CD4-positive, alpha-beta T cell (primary cell): ENCODE measurements around the gene MAP3K14. TPM values are rescaled to one million over a fixed set of nuclear protein-coding genes. Genes with fewer than 3 reads are reported as not detected.

Source experiments
- ATAC-seq: fragments of 200-7000 bp; cut with Tn5 transposase; one replicate; pipeline ENCODE4 v1.10.0; 2022; ENCODE audit warnings: mild to moderate bottlenecking; ENCODE audit not compliant: poor library complexity
- CTCF ChIA-PET: fragments of 350-600 bp; sonication (Branson Sonifier 250); formaldehyde crosslinking; loops from one replicate; lab custom pipeline; 2021; ENCODE audit warnings: antibody characterized with exemption, inconsistent platforms; lab: Charles Lee
- POLR2A ChIA-PET: fragments of 350-600 bp; sonication (Branson Sonifier 250); formaldehyde crosslinking; loops from one replicate; lab custom pipeline; 2021; ENCODE audit warnings: antibody characterized with exemption, inconsistent platforms; lab: Charles Lee
- DNase-seq, 14 experiments: peaks; one replicate each; pipeline ENCODE4 v3.0.0-alpha.2; 2013 to 2020; ENCODE audit warnings: mixed read lengths in 2 of 14
- H3K27ac ChIP-seq, 2 donors: one replicate each; pipeline versions ENCODE4 v1.5.1 to v1.7.0; 2013; ENCODE audit warnings: low read length in 2 of 2, low read depth in 1 of 2, mild to moderate bottlenecking in 1 of 2
- H3K27me3 ChIP-seq, 2 experiments: 1 replicate in 1 of 2; 2 replicates in 1 of 2; pipeline versions ENCODE4 v1.6.1 to v1.7.0; 2013; ENCODE audit warnings: low read length in 2 of 2, control low read depth in 1 of 2, mild to moderate bottlenecking in 1 of 2, moderate library complexity in 1 of 2; ENCODE audit not compliant: insufficient read depth in 2 of 2, control insufficient read depth in 1 of 2
- H3K36me3 ChIP-seq: one replicate; pipeline ENCODE4 v1.6.1; 2013; ENCODE audit warnings: low read length, control low read depth; ENCODE audit not compliant: insufficient read depth
- H3K4me1 ChIP-seq: one replicate; pipeline ENCODE4 v1.6.1; 2013; ENCODE audit warnings: low read length, control low read depth; ENCODE audit not compliant: insufficient read depth
- H3K4me3 ChIP-seq: one replicate; pipeline ENCODE4 v1.5.1; 2013; ENCODE audit warnings: mild to moderate bottlenecking, low read length, moderate library complexity
- H3K9me3 ChIP-seq, 2 experiments: 1 replicate in 1 of 2; 2 replicates in 1 of 2; pipeline versions ENCODE4 v1.6.1 to v1.7.0; 2013; ENCODE audit warnings: low read length in 2 of 2, mild to moderate bottlenecking in 2 of 2, control low read depth in 1 of 2, moderate library complexity in 1 of 2; ENCODE audit not compliant: control insufficient read depth in 1 of 2, insufficient read depth in 1 of 2
- H3K27ac Mint-ChIP-seq: one replicate; pipeline ENCODE4 v1.8.0; 2020; ENCODE audit warnings: mixed read lengths
- H3K27me3 Mint-ChIP-seq: one replicate; pipeline ENCODE4 v1.8.0; 2021; ENCODE audit warnings: mixed read lengths
- H3K36me3 Mint-ChIP-seq: one replicate; pipeline ENCODE4 v1.8.0; 2021; ENCODE audit warnings: low read depth, mixed read lengths
- H3K4me1 Mint-ChIP-seq: one replicate; pipeline ENCODE4 v1.8.0; 2021; ENCODE audit warnings: low read depth, mixed read lengths
- H3K4me3 Mint-ChIP-seq: one replicate; pipeline ENCODE4 v1.8.0; 2020; ENCODE audit warnings: mild to moderate bottlenecking, mixed read lengths
- H3K9me3 Mint-ChIP-seq: one replicate; pipeline ENCODE4 v1.8.0; 2020; ENCODE audit warnings: mixed read lengths
- CTCF ChIP-seq: fragments of 200-600 bp; IDR thresholded peaks from one replicate; pipeline ENCODE4 v1.8.0; 2022; ENCODE audit warnings: antibody characterized with exemption, mild to moderate bottlenecking
- intact Hi-C, 2 experiments: fragments of 100-400 bp; cut with DNase I in 1 of 2; cut with micrococcal nuclease in 1 of 2; formaldehyde crosslinking; loops; one replicate each; pipeline versions ENCODE4 v1.15.1 to v1.9.0; 2023 to 2025; cut with DNase I, micrococcal nuclease
- total RNA-seq, 174 experiments: library from RNA in 2 of 174; stranded (reverse) in 2 of 174; gene quantifications; one replicate each; pipeline ENCODE4 v1.2.3 and lab custom pipeline; 2021 to 2026

Gene MAP3K14
- total RNA-seq, 2 experiments from 2014 or later = 41.4 to 46.5 TPM

GRCh38 chr17:45223539-45224528, 93.0 kb downstream of the MAP3K14 start:
- Mint-ChIP-seq H3K27ac (peak overlapping the region; percentile 100), H3K4me3 (peak overlapping the region; percentile 95), H3K27me3 (no peaks in the 10 kb centered on the region), H3K4me1 (peaks cover 67% of the 10 kb centered on the region), H3K9me3 (no peaks in the 10 kb centered on the region), H3K36me3 (peaks cover 67% of the 10 kb centered on the region)
- intact Hi-C loops = loop anchor here (2.0 to 5.0 kb wide), 2 partner anchors 93 to 363 kb away; partner anchors contain the start of gene MAP3K14 (in 1 of the 2)
- H3K4me1 ChIP-seq = peaks cover 81% of the 10 kb centered on the region
- POLR2A ChIA-PET = interaction anchor here (2.6 to 16.4 kb wide), 8 partner anchors 8 to 88 kb away, joined by 12 to 346 read pairs (median 43); partner anchors contain the start of genes HEXIM1 and HEXIM2
- no peaks in the 10 kb centered on the region for H3K27me3 ChIP-seq
- CTCF ChIA-PET = interaction anchor here (1.2 to 4.9 kb wide), 5 partner anchors 11 to 93 kb away, joined by 3 to 47 read pairs (median 6); partner anchors contain the start of genes HEXIM1 and MAP3K14
- no peak for TF ChIP-seq CTCF
- peak overlapping the region; percentile 98 to 99 for H3K27ac ChIP-seq
- peak overlapping the region; percentile 99 for H3K4me3 ChIP-seq
- DNase-seq (peak in 9 of 14 experiments; percentile 23 to 83 (median 57)), ATAC-seq (peak; percentile 5)
- H3K36me3 ChIP-seq = peaks cover 12% of the 10 kb centered on the region
- no peaks in the 10 kb centered on the region for H3K9me3 ChIP-seq

- Histone ChIP-seq H3K27me3 (no peaks in the 10 kb centered on the region), H3K27ac (peak overlapping the region; percentile 98 to 99), H3K36me3 (peaks cover 16% of the 10 kb centered on the region), H3K4me3 (peak overlapping the region; percentile 99), H3K4me1 (peaks cover 78% of the 10 kb centered on the region), H3K9me3 (no peaks in the 10 kb centered on the region)
- Mint-ChIP-seq H3K9me3 (no peaks in the 10 kb centered on the region), H3K4me3 (peak overlapping the region; percentile 95), H3K4me1 (peaks cover 62% of the 10 kb centered on the region), H3K36me3 (peaks cover 68% of the 10 kb centered on the region), H3K27ac (peak overlapping the region; percentile 100), H3K27me3 (no peaks in the 10 kb centered on the region)
- no peak for ATAC-seq
- ChIA-PET CTCF (interaction anchor here (1.2 to 6.0 kb wide), 5 partner anchors 7 to 94 kb away, joined by 3 to 77 read pairs (median 6); partner anchors contain the start of gene MAP3K14), POLR2A (interaction anchor here (2.6 to 16.4 kb wide), 4 partner anchors 8 to 75 kb away, joined by 12 to 346 read pairs (median 146); partner anchors contain the start of genes HEXIM1 and HEXIM2)
- no peak for DNase-seq
- intact Hi-C loops = loop anchor here (2.0 to 5.0 kb wide), 2 partner anchors 94 to 364 kb away; partner anchors contain the start of gene MAP3K14 (in 1 of the 2)
- TF ChIP-seq CTCF = no peak
Measured at GRCh38 chr17:45222996-45223538, 93.8 kb downstream of the MAP3K14 start.
